Ovary (tissue), 3 donors: ENCODE measurements around the gene FAM13A.

ENCODE experiments used
- CTCF ChIP-seq, 3 donors: fragments of 450-650 bp in 2 of 3; fragments of 200-600 bp in 1 of 3; IDR thresholded peaks; one replicate each; pipeline versions ENCODE4 v1.5.1 to v1.8.0; 2016 to 2022; ENCODE audit warnings: antibody characterized with exemption in 3 of 3, mild to moderate bottlenecking in 1 of 3
- EP300 ChIP-seq: sonication (generic); formaldehyde crosslinking; IDR thresholded peaks from one replicate; pipeline ENCODE4 v1.6.1; 2017; ENCODE audit warnings: antibody characterized with exemption
- POLR2A ChIP-seq: fragments of 450-650 bp; IDR thresholded peaks from one replicate; pipeline ENCODE4 v1.6.1; 2017; ENCODE audit warnings: antibody characterized with exemption, mild to moderate bottlenecking, moderate library complexity
- donor health status: DM: no; HTN: no; CAD: no.

GRCh38 chr4:88813013-88813412, 244.0 kb downstream of the FAM13A start:
- TF ChIP-seq CTCF (IDR thresholded peaks at IDR 0.05) (no peak), EP300 (no peak), POLR2A (no peak)
